BJ (cell line): ENCODE data around the gene FMNL2. TPM values are rescaled to one million over a fixed set of nuclear protein-coding genes. Genes with fewer than 3 reads are reported as not detected.

ENCODE experiments used
- CTCF ChIA-PET: fragments of 350-600 bp; formaldehyde crosslinking; extraction: SDS; loops from one replicate; lab custom pipeline; 2021; ENCODE audit warnings: antibody characterized with exemption, inconsistent platforms; lab: Yijun Ruan, JAX
- POLR2A ChIA-PET: fragments of 300-600 bp; sonication (Branson Sonifier 250); formaldehyde crosslinking; extraction: SDS; loops from one replicate; lab custom pipeline; 2021; ENCODE audit warnings: antibody characterized with exemption; lab: Charles Lee
- DNase-seq: peaks from one replicate; pipeline ENCODE4 v3.0.0-alpha.2; 2011; ENCODE audit warnings: low read depth
- H3K27me3 ChIP-seq: 2 replicates; pipeline ENCODE4 v1.6.0; 2011; ENCODE audit warnings: low read length; ENCODE audit not compliant: control insufficient read depth, insufficient read depth
- H3K36me3 ChIP-seq: 2 replicates; pipeline ENCODE4 v1.5.1; 2011; ENCODE audit warnings: low read length; ENCODE audit not compliant: control insufficient read depth, insufficient read depth
- H3K4me3 ChIP-seq: 2 replicates; pipeline ENCODE4 v1.5.1; 2011; ENCODE audit warnings: low read depth, mild to moderate bottlenecking, control low read depth, low read length
- polyA plus RNA-seq: library from polyadenylated mRNA; depleted of rRNA; stranded (reverse); fragments of >200 nt; gene quantifications from 2 replicates; pipeline ENCODE4 v1.2.3, GENCODE V29; 2011
- TF ChIP-seq, protein P1 (sequence below): IDR thresholded peaks from 2 replicates; pipeline ENCODE4 v1.5.1; 2011; ENCODE audit warnings: low read depth, mild to moderate bottlenecking, control low read depth, inconsistent platforms, low read length, moderate library complexity; ENCODE audit not compliant: insufficient read depth

FMNL2 gene
- polyA plus RNA-seq, 1 experiment, result 2.4 TPM

DNA sequence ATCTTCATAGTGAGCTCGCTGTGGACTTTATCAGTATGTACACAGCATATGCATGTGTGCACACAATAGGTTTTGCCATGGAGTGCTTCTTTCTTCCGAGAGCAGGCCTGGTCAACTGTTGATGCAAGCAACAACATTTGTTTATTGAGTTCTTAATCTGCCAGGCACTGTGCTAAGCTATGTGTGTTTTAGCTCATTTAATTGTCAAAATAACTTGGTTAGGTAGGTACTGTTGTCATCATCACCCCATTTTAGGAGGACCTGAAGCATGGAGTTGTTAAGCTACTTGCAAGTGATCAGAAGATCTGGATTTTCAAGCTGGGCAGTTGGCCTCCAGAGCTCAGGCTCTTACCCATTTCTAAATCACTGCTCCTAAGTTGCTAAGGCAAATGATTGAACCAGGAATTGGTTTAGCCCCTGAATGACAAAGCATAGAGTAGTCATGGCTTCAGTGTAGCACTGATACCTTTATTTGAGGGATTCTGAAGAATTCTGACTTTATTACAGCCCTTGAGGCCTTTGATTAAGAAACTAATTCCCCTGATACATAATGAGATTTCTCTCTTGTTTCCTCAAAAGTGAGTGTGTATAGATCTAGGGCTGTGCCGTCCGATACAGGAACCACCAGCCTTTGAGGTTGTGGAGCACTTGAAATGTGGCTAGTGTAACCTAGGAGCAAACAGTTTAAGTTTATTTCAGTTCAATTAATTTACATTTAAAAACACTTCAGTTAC, 132.9 kb downstream of the FMNL2 start:
- CTCF ChIA-PET, result no interaction called here
- POLR2A ChIA-PET, result interaction anchor here (0.6 kb wide), 1 partner anchor 16 kb away, joined by 4 read pairs; no protein-coding TSS in a partner anchor
- TF ChIP-seq, protein P1, sequence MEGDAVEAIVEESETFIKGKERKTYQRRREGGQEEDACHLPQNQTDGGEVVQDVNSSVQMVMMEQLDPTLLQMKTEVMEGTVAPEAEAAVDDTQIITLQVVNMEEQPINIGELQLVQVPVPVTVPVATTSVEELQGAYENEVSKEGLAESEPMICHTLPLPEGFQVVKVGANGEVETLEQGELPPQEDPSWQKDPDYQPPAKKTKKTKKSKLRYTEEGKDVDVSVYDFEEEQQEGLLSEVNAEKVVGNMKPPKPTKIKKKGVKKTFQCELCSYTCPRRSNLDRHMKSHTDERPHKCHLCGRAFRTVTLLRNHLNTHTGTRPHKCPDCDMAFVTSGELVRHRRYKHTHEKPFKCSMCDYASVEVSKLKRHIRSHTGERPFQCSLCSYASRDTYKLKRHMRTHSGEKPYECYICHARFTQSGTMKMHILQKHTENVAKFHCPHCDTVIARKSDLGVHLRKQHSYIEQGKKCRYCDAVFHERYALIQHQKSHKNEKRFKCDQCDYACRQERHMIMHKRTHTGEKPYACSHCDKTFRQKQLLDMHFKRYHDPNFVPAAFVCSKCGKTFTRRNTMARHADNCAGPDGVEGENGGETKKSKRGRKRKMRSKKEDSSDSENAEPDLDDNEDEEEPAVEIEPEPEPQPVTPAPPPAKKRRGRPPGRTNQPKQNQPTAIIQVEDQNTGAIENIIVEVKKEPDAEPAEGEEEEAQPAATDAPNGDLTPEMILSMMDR, result no peak

DNA sequence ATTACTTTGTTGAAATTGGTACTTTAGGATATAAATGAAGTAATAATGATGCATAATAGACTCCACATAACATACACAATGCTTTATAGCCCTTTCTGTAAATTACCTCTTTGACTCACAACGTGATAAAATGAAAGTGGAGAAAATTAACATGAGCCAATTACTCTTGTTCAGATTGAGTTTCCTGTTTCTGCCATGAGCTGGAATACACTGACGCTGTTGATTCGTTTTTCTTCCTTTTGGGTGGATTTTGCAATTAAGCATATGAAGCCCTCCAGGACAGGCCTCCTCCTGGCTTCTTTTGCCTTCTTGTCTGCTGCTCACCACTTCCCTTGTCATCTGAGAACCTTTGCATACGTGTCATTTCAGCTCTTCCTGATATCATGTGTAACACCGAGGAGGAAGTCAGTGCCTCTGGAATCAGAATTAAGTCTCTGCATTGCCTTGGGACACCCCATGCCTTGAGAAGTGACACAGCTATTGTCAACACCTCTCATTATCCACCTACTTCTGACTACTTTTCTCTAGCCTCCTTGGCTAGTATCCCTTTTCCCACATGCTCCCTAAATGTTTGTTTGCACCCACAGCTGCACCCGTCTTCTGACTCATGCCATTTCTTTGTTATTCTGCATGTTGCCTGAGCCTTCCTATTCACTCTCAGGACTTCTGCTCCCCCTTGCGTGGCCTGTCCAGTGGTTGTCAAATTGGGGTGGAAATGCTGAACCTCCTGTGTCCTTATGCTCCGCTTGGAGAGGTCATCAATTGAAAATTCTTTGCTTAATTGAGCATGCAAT, 134.1 kb downstream of the FMNL2 start:
- no peak for DNase-seq
- H3K27me3 ChIP-seq, result no peaks in the 10 kb centered on the region
- no peak overlapping the region for H3K4me3 ChIP-seq
- TF ChIP-seq, protein P1, result no peak
- H3K36me3 ChIP-seq, result no peaks in the 10 kb centered on the region
- ChIA-PET CTCF (interaction anchor here (0.6 kb wide), 1 partner anchor 357 kb away, joined by 4 read pairs; no protein-coding TSS in a partner anchor), POLR2A (no interaction called here)

More for the DNA sequence above, 132.9 kb downstream of the FMNL2 start:
- no peak for DNase-seq
- Histone ChIP-seq H3K4me3 (no peak overlapping the region), H3K27me3 (no peaks in the 10 kb centered on the region), H3K36me3 (no peaks in the 10 kb centered on the region)

DNA sequence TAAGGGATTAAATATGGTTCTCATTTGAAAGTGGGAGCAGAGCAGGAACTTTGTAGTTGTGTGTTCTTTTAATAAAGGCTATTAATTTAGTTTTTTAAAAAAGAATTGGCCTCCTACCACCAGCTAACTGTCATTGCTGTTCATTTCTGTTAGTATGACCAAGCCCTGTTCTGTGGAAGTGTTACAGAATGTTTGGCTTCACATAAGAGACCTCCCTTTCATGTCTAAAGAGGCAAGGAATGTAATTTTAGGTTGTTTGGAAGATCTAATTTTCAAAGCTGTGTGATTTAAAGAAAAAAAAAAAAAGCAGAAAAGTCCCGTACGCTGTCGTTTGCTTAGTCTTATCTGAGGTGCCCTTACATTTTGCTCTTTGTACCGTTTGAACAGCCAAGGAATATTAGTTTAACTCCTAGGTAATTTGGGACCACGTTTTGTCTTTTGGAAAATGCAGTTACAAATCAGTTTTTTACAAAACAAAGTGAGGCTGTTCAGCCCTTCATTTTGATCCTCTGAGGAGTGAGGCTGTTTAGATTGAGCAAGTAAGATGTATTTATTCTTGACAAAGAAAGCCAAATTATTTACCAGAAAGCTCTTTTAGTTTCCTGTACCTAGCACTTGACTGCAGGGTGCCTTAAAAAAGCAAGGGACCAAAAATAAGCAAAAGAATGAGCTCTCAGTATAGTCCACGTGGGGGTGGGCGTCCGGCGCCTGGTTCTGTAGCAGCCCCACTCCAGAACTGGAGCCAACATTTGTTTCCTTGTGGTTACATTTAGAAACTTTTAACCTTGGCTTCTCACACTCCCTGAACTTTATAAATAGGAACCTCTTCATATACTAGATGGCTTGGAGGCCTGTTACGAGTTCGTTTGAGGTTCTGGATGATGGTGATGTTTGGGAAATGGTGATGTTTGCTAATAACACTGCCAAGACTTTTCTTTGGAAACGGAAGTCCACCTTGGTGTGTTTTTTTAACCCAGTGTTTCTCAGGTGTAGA, 136.2 kb downstream of the FMNL2 start:
- TF ChIP-seq, protein P1, result no peak
- ChIA-PET CTCF (interaction anchor here (0.6 to 0.8 kb wide), 2 partner anchors 61 to 63 kb away, joined by 3 read pairs; no protein-coding TSS in a partner anchor), POLR2A (no interaction called here)
- Histone ChIP-seq H3K36me3 (no peaks in the 10 kb centered on the region), H3K4me3 (no peak overlapping the region), H3K27me3 (no peaks in the 10 kb centered on the region)
- DNase-seq, result no peak

DNA sequence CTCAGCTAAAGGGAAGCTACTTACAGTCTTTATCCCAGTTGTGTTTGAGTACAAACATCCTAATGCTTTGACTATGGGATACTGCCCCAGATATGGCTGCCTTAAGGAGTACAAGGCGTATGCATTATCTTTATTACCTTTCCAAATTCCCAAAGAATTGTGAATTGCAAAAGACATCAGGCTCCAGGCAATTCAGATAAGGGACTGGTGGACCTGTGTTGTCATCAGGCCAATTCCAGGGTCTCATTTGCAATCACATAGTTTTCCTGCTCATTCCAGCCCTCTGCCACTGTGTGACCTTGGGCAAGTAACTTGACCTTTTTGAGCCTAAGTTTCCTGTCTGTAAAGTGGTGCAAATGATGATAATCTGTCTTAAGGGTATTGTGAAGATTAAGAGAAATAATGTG, 137.5 kb downstream of the FMNL2 start:
- CTCF ChIA-PET, result no interaction called here
- TF ChIP-seq, protein P1, result no peak
- Histone ChIP-seq H3K4me3 (no peak overlapping the region), H3K36me3 (no peaks in the 10 kb centered on the region), H3K27me3 (no peaks in the 10 kb centered on the region)
- POLR2A ChIA-PET, result no interaction called here
- DNase-seq, result no peak
